Stomach (tissue), 4 donors: Measurements from ENCODE around the gene RFX4.

Experiments used
- EP300 ChIP-seq: sonication (generic); formaldehyde crosslinking; IDR thresholded peaks from one replicate; pipeline ENCODE4 v1.6.1; 2017; ENCODE audit warnings: antibody characterized with exemption
- TF ChIP-seq, protein P1 (sequence below), 7 experiments: fragments of 450-650 bp in 4 of 7; fragments of 200-600 bp in 3 of 7; sonication (generic) in 3 of 7; IDR thresholded peaks; one replicate each; pipeline ENCODE4 v1.5.1; 2016 to 2019; ENCODE audit warnings: antibody characterized with exemption in 7 of 7, control low read depth in 2 of 7, mild to moderate bottlenecking in 1 of 7

GRCh38 chr12:106586278-106586802, 3.5 kb downstream of the RFX4 start:
- no peak for TF ChIP-seq EP300
- TF ChIP-seq, protein P1, sequence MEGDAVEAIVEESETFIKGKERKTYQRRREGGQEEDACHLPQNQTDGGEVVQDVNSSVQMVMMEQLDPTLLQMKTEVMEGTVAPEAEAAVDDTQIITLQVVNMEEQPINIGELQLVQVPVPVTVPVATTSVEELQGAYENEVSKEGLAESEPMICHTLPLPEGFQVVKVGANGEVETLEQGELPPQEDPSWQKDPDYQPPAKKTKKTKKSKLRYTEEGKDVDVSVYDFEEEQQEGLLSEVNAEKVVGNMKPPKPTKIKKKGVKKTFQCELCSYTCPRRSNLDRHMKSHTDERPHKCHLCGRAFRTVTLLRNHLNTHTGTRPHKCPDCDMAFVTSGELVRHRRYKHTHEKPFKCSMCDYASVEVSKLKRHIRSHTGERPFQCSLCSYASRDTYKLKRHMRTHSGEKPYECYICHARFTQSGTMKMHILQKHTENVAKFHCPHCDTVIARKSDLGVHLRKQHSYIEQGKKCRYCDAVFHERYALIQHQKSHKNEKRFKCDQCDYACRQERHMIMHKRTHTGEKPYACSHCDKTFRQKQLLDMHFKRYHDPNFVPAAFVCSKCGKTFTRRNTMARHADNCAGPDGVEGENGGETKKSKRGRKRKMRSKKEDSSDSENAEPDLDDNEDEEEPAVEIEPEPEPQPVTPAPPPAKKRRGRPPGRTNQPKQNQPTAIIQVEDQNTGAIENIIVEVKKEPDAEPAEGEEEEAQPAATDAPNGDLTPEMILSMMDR (IDR thresholded peaks at IDR 0.05) = no peak
